NT2/D1 (cell line): ENCODE data around the gene PSORS1C1.

Source experiments
- SUZ12 ChIP-seq: IDR thresholded peaks from 2 replicates; pipeline ENCODE4 v1.6.1; 2011; ENCODE audit not compliant: insufficient read length, insufficient read depth; ENCODE audit errors: extremely low read depth
- ZNF274 ChIP-seq: IDR thresholded peaks from 2 replicates; pipeline ENCODE4 v1.6.1; 2011; ENCODE audit warnings: mild to moderate bottlenecking, low read depth, low read length

DNA sequence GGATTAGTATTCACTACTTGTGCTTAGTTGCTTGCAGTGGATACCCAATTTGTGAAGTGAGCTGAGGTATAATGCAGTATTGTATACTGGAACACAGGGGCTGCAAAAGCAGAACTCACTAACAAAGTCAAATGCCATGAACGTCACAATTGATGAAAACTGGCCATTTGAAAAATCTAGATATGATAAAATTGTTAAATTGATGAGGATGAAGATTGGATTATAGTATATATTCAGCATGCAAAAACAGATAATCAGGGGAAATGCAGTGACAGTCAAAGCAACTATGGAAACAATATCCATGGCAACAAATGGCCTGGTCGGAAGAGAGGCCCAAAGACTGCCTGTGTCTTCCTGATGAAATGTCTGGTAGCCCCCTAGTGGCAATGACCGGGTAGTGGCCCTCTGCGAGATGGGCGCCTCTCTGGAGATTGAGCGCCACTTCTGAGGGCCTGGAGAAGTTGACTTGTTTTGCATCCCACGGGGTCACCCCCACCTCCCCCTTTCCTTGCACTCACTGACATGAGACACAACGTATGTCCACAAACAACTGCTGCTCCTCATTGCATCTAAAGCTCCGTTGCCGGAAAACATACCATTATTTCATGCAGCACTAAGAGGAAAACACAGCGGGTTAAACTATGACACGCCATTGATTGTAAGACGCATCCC lies 45.8 kb upstream of the PSORS1C1 start:
- TF ChIP-seq ZNF274 (no peak), SUZ12 (no peak)
